GM19452 (cell line): ENCODE measurements around the gene GPC5.

Experiments
- ATAC-seq: cut with Tn5 transposase; IDR thresholded peaks from one replicate; pipeline ENCODE4 v1.9.1; 2021; ENCODE audit not compliant: unreplicated experiment

GPC5 gene

DNA sequence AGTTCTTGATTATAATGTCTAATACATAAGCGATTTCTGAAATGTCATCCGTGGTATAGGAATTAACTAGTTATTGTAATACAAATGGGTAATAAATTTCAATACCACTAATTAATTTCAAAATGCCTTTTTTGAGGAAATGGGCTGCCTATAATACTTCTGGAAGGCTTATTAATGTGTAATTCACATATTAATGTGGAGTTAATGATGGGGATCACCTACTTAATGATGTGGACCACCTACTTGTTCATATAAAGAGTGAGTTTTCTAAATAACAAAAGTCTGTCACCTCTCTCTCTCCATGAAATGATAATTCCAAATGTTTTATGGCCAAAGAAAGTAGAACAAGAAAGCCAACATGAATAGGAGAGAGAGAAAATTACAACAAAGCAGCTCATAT, 914.4 kb downstream of the GPC5 start:
- no peak for ATAC-seq

DNA sequence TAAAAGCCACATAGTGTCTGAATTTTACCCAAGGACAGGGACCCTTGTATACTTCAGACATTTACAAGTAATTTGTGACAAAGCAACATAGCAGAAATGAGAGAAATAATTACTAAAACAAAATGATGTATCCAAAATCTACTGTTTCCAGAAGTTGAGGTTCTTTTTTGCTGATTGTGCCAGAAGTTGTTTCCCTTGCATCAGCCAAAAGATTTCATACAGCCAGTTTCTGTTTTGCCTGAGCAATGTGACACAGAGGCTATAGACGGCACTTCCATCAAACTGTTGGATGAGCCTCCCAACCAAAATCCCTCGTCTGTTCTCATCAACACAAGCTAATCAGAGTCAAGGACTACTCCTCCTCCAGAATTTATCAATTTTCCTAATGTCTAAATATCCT, 915.0 kb downstream of the GPC5 start:
- no peak for ATAC-seq

DNA sequence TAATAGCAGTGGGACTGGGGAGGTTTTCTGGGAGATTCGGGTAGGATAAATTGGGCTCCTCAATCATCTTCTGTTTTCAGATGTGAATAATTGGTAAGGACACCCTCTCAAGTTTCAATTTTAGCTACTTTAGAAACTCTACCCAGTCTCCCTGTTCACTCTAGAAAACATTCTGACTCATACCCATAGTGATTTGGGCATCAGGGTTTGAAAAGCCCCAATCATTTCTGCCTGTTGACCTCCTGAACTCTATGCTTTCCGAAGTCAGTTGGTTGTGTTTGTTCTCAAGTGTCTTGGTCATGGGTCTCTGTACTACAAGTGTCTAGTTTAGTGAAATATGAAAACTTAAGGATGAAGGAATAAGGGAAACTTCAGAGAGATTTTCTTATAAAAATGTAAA, 916.8 kb downstream of the GPC5 start:
- ATAC-seq, result no peak

DNA sequence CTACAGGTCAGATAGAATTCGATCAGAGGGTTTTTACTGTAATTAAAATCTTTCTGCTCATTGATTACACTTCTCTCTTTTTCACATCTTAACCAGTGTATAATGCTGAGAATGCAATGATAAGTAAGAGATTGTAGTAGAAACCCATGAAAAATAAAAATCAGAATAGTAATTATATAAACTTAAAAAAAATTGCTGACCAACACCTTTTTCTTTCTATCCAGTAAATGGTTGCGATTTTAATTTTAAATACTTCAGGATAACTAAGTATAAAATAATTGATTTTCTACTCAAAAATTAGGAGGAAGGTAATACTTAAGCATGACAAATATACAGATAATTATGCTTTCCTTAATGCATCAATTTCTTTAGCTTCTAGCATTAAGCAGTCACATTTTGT, 917.6 kb downstream of the GPC5 start:
- ATAC-seq, result no peak

DNA sequence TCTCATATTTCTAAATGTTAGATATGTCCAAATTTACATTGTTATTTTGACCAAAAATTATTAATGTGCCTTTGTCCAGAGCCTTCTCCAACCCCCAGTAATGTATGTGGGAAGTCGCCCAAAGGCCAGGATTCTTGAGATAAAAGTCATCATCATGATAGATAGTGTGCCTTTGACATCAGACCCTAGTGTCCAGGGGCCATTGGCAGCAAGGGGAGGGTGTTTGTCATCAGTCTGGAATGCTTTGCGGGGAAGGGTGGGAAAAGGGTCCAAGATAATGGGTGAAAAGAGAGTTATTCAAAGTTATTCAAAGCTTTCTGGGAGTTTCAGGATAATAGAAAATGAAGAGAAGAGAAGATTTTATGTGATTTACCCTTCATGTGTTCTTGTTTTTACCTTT, 918.6 kb downstream of the GPC5 start:
- no peak for ATAC-seq

DNA sequence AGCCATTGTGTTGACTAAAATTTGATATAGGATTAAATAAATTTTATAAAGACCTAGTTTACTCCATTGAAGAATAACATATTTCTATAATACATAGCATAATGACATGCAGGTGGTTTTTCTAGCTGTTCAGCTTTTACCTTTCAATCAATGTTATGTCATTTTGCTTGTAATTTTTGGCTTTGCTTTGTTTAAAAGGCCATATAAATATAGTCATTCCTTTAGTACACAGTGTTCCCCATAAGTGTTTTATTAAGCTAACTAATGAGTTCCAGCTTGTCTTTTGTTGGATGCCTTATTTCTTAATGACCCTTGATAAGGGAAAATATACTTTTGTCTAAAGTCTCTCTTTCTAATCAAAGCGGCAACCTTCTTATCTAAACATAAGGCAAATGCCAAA, 921.9 kb downstream of the GPC5 start:
- no peak for ATAC-seq

DNA sequence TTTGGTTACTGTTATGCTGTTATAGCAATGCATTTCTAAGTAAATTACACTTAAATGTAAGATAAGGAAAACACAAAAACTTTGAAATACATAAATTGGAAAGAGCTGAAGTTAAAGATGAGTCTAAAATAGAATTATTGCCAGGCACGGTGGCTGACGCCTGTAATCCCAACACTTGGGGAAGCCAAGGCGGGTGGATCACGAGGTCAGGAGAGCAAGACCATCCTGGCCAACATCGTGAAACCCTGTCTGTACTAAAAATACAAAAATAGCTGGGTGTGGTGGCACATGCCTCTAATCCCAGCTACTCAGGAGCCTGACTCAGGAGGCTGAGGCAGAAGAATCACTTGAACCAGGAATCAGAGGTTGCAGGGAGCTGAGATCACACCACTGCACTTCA, 922.8 kb downstream of the GPC5 start:
- ATAC-seq, result no peak

DNA sequence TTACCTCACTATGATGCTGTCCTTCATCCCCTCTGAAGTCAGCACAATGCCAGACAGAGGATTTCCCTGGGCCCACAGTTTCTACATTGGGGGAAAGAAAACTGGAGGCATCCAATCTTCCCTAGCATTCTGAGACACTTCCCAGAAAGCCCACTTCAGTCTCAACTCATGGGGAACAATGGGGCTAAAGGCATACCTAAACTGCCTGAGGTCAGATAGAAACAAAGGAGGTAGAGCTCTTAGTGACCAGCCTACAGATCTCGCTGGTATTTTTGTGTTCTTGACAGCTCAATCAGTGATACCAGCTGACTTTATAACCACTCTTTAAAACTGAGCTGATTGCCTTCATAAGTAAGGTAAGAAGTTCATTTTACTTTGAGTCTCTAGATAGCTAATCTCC, 947.2 kb downstream of the GPC5 start:
- ATAC-seq, result no peak

DNA sequence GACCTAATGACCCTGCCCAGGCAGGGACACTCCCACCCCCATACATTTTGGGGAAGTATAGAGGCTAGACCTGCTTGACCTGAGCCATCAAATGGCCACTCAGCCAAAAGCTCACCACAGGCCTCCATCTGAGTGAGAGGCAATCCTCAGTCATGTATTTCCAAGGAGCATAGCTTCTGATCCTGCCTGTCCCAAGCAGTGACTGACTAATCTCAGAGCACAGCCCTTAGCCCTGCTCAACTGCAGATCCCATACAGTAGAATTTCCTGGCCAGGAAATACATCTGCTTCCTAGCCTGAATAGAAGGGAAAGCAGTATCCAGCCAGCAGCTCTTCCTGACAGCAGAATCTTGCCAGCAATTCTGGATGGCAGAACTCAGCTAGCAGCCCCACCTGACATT, 947.6 kb downstream of the GPC5 start:
- no peak for ATAC-seq

DNA sequence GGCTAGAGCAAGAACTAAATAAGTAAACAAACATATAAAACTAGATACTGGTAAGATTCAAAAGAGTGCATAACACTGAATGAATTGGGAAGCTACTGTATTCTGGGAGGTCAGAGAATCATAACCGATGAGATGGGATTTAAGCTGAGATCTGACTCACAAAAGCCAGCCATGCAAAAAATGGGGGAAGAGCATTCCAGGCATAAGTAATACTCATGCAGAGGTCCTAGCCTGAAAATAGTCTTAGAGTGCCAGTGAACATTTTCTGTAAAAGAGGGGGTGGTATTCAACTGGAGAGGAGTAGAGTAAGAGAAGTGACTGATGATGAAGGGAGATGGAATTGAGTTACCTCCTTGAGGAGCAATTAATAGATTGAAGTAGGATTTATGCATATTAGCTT, 956.2 kb downstream of the GPC5 start:
- no peak for ATAC-seq

DNA sequence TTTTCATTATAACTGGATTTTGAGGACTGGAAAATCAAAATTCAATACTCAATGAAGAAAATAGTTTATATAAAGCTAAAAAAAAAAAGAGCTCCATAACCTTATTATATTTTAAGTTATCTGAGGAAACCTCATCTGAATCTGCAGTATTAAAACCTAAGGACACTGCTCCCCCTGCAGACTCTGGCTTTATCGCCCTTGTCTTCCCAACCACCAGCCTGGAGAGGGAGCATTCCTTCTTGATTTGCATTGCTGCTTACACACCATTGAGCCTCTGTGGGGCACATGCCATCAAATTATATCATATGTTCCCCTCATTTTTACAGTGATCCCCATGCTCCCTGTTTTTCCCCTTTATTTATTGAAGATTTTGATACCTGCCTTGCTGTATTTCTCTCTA, 956.8 kb downstream of the GPC5 start:
- ATAC-seq, result no peak

DNA sequence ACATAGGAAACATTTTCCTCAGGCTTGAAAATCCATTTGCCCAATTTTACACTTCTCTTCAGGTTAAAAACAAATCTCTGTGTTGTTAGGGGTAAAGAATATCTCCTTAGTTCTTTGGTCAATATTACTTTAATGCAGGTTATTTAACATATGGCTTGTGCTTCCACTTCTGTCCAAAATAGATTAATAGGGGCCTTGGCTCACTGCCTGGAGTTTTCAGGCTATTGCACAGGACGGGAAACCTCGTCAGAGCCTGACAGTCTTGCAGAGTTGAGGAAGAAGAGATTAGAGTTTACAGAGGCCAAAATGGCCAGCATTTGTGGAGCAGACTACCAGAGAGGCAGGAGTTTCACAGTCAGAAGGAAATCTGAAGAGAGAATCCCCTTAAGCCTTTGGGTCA, 964.3 kb downstream of the GPC5 start:
- no peak for ATAC-seq

DNA sequence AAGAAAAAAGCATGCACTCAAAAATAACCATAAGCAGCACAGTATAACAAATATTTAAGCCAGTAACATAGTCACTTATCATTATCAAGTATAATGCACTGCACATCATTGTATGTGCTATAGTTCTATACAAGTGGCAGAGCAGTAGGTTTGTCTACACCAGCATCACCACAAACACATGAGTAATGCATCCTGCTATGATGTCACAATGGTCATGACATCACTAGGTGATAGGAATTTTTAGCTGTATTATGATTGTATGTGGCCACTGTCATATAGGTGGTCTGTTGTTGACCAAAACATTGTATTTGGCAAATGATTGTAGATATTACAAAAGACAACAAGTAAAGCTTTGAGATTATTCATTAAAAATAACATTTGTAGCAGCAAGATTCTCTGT, 967.5 kb downstream of the GPC5 start:
- ATAC-seq, result no peak

DNA sequence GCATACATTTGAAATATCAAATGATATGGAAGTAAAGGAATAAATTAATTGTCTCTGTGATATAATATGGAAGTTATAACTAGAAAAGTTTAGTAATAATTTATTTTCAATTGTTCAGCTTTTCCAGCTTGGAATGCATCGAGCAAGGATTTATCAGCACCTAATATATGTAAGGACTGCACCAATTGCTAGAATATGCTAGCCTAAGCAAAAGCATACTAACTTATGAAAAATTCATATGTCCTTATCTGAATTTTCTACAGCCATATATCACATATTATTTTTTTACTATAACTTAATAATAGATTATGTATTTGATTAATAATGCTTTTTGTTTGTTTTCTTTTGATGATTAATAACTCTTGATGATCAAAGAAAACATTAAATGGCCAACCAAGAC, 979.0 kb downstream of the GPC5 start:
- ATAC-seq, result no peak

DNA sequence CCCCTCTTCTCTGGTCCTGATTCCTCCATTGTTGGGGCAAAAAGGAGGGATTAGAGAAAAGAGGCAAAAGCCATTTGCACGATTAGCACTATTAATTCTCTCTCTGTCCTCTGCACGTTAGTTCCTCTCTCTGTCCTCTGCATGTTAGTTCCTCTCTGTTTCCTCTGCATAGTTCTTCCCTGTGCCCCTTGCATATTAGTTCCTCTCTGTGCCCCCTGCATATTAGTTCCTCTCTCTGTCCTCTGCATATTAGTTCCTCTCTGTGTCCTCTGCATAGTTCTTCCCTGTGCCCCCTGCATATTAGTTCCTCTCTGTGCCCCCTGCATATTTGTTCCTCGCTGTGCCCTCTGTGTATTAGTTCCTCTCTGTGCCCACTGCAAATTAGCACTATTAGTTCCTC, 981.0 kb downstream of the GPC5 start:
- no peak for ATAC-seq

DNA sequence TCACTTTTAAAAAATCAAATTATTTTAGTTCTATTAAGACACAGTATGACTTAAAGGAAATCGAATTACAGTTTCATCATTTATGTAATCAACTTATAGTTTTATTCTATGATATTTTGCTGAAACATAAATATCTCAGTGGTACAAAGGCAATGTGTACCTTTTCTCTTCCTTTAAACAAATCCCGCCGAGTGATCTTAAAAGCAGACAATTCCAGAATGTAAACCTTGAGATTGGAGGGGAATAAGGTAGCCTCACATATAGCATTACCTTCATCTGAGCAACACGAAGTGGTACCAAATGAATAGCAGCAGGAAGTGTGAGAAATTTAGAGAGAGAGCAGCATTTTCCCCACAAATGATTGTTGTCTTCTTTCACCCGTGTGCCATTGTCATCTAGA, 986.0 kb downstream of the GPC5 start:
- no peak for ATAC-seq

DNA sequence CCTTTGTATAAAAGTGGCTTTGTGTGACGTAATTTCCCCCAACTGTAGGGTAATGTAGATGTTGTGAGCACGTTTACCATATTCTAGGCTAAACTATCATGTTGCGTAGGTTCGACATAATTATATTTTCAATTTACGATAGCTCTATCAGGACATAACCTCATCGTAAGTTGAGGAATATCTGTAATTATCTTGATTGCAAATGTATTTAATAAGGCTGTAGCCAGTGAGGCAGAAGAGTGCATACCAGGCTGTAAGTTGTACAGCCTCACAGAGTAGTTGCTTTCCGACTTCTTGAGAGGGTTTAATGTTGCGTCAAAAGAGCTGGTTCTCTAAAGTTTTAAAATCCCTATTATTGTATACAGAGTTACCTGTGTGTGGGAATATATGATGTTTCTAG, 988.8 kb downstream of the GPC5 start:
- no peak for ATAC-seq

DNA sequence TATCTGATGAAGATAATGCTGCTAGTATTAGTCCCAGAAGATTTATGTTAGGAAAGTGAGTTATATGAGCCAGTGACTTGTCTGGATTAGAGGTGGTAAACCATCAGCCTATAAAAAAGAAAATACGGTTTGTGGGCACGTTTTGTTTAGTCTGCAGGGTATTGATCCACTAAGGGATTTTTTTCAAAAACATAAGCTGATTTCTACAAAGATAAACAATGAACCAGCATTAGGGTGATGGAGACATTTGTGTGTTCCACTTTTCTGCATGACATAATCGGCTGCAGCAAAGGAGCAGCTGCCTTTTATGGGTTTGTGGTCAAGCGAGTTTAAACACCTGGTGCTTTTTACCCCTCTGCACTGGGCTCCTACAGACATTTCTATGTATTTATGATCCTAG, 991.8 kb downstream of the GPC5 start:
- ATAC-seq, result no peak

DNA sequence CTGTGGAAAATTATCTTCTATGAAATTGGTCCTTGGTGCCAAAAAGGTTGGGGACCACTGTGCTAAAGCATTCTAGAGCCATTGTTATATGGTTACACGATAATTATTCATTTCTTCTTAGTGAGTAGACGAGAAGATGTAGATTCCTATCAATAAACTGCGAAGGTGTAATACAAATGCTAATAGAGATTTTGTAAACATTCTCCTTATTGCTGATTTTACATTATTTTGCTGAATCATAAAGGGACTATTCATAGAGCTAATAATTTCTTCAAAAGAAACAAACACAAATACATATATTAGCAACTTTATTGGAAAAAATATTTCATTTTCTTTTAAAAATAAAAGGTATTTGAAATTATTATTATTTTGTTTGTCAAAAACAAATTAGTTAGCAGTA, 1005.2 kb downstream of the GPC5 start:
- ATAC-seq, result no peak

DNA sequence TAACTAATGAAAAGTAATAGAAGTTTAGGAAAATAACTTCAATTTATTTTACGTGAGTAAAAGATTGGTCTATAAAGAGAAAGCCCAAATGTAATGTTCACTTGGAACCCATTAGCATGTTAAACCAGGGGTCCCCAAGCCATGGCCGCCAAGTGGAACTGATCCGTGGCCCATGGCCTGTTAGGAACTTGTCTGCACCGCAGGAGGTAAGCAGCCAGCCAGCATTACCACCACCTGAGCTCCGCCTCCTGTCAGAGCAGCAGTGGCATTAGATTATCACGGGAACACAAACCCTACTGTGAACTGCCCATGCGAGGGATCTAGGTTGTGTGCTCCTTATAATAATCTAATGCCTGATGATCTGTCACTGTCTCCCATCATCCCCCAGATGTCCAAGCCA, 1009.4 kb downstream of the GPC5 start:
- no peak for ATAC-seq

DNA sequence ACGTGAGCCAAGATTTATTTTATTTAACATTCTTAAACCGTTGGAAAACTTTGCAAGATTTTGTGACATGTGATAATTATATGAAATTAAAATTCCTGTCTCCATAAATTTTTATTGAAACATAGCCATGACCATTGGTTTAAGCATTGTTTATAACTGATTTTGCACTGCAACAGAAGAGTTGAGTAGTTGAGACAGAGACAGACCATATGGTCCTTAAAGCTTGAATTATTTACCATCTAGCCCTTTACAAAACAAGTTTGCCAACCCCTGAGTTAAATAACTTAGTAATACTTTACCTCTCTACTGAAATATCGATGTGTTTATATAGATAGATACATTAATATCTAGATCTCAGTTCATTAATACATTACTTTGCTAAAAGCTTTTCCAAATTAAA, 1014.1 kb downstream of the GPC5 start:
- ATAC-seq, result no peak

DNA sequence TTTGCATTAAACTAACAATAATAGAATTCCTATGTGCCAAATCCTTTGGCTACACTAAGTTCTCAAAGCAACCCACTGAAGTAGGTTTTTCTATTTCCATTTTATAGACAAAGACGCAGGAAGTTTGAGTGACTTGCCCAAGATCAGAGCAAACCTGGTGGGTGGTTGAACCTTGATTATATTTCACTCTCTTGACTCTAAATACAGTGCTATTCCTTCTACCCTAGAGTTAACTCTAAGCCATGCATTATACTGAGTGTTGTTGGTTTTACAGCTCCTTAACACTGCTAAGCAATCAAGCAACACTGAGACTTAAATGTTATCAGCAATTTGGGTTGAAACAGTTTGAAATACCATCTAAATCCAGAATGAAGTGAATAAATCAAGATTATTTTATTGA, 1014.6 kb downstream of the GPC5 start:
- no peak for ATAC-seq

DNA sequence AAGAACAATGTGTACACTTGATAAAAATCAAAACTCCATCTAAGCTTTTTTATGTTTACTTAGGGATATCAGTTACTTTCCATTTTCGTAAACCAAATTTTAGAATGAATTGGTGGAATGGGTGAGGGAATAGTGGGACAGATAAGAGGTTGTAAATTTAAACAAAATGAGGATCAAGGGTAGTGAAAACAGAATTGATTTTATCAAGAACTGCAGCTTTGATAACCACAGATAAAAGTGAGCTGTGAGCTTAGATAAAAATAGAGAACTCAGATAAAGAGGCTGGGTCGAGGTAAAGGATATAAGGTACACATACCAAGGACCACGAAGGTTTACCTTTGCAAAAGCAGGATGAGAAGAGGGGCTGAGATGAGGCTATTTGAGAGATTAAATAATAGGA, 1015.0 kb downstream of the GPC5 start:
- ATAC-seq, result no peak

DNA sequence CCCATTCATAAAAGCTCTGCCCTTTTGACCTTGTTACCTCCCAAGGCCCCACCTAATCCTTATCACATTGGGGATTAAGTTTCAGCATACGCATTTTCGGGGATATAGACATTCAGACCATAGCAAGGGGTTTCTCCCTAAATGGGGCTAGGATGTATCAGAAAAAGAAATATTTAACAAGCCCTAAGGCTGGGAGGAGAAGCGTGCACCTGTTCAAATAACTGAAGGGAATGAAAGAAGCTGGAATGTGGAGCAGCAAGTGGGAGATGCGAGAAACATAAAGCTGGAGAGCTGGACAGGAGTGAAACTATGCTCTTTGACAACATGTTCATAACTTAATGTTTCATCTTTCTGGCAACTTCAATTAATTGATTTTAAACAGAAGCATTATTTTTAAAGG, 1016.4 kb downstream of the GPC5 start:
- no peak for ATAC-seq
